ENCODE data around the gene ACP6. TPM values are rescaled to one million over a fixed set of nuclear protein-coding genes. Genes with fewer than 3 reads are reported as not detected.

The ACP6 gene
- total RNA-seq, 4 donors from 2014 or later: 8.8 to 20.7 (median 13.9) TPM

GRCh38 chr1:147627435-147628110 lies 42.8 kb downstream of the ACP6 start:
- TF ChIP-seq CTCF (IDR thresholded peaks at IDR 0.05) (peak; percentile 77 to 90 (median 90)), EP300 (IDR thresholded peaks at IDR 0.05) (no peak)
- no peaks in the 10 kb centered on the region for H3K27me3 ChIP-seq
- H3K4me1 ChIP-seq: peaks cover 0 to 8% (median 0%) of the 10 kb centered on the region in 3 donors
- no peak overlapping the region for H3K27ac ChIP-seq
- H3K36me3 ChIP-seq: peaks cover 0 to 28% of the 10 kb centered on the region in 2 donors
- H3K4me3 ChIP-seq: no peak overlapping the region
- peak; percentile 79 for ATAC-seq
- WGBS, 2 donors (ENCODE audit: low coverage in 1 of 2): 14 to 27% methylated on average over 1 to 2 of the region's 3 CpGs
- no peaks in the 10 kb centered on the region for H3K9me3 ChIP-seq

- Histone ChIP-seq H3K9me3 (no peaks in the 10 kb centered on the region), H3K36me3 (peaks cover 0 to 33% of the 10 kb centered on the region in 2 donors), H3K27ac (no peak overlapping the region), H3K27me3 (no peaks in the 10 kb centered on the region), H3K4me3 (no peak overlapping the region), H3K4me1 (peaks cover 0 to 8% (median 0%) of the 10 kb centered on the region in 3 donors)
- TF ChIP-seq CTCF (IDR thresholded peaks at IDR 0.05) (no peak), EP300 (IDR thresholded peaks at IDR 0.05) (no peak), POLR2A (IDR thresholded peaks at IDR 0.05) (no peak), POLR2AphosphoS5 (IDR thresholded peaks at IDR 0.05) (no peak)
- ATAC-seq: no peak
- WGBS, 2 donors (ENCODE audit: low coverage in 1 of 2): 77 to 84% methylated on average over 5 of the region's 5 CpGs
Observed at GRCh38 chr1:147626739-147627138, 43.6 kb downstream of the ACP6 start.

GRCh38 chr1:147626291-147626690 lies 44.0 kb downstream of the ACP6 start:
- Histone ChIP-seq H3K9me3 (no peaks in the 10 kb centered on the region), H3K36me3 (peaks cover 0 to 37% of the 10 kb centered on the region in 2 donors), H3K27ac (no peak overlapping the region), H3K4me1 (peaks cover 0 to 8% (median 0%) of the 10 kb centered on the region in 3 donors), H3K27me3 (no peaks in the 10 kb centered on the region), H3K4me3 (no peak overlapping the region)
- ATAC-seq: no peak
- WGBS, 2 donors (ENCODE audit: low coverage in 1 of 2): 85 to 92% methylated on average over 2 of the region's 2 CpGs
- TF ChIP-seq POLR2AphosphoS5 (IDR thresholded peaks at IDR 0.05) (no peak), EP300 (IDR thresholded peaks at IDR 0.05) (no peak), POLR2A (IDR thresholded peaks at IDR 0.05) (no peak), CTCF (IDR thresholded peaks at IDR 0.05) (no peak)

GRCh38 chr1:147625362-147625995 lies 44.8 kb downstream of the ACP6 start:
- Histone ChIP-seq H3K36me3 (peaks cover 0 to 46% of the 10 kb centered on the region in 2 donors), H3K27me3 (no peaks in the 10 kb centered on the region), H3K9me3 (no peaks in the 10 kb centered on the region), H3K4me3 (no peak overlapping the region), H3K4me1 (peaks cover 0 to 8% (median 0%) of the 10 kb centered on the region in 3 donors), H3K27ac (no peak overlapping the region)
- TF ChIP-seq EP300 (IDR thresholded peaks at IDR 0.05): no peak
- no peak for TF ChIP-seq POLR2AphosphoS5 (IDR thresholded peaks at IDR 0.05)
- no peak for TF ChIP-seq CTCF (IDR thresholded peaks at IDR 0.05)
- no peak for TF ChIP-seq POLR2A (IDR thresholded peaks at IDR 0.05)
- ATAC-seq: no peak
- 30 to 35% methylated on average over 3 to 7 of the region's 7 CpGs for WGBS, 2 donors (ENCODE audit: low coverage in 1 of 2)

GRCh38 chr1:147624529-147624928 lies 45.8 kb downstream of the ACP6 start:
- H3K4me1 ChIP-seq: peaks cover 0 to 8% (median 0%) of the 10 kb centered on the region in 3 donors
- no peaks in the 10 kb centered on the region for H3K9me3 ChIP-seq
- ATAC-seq: no peak
- no peak overlapping the region for H3K4me3 ChIP-seq
- H3K27ac ChIP-seq: no peak overlapping the region
- WGBS, 2 donors (ENCODE audit: low coverage in 1 of 2): no CpG with 5 or more reads among the region's 8 CpGs
- H3K36me3 ChIP-seq: peaks cover 0 to 55% of the 10 kb centered on the region in 2 donors
- TF ChIP-seq EP300 (IDR thresholded peaks at IDR 0.05) (no peak), POLR2AphosphoS5 (IDR thresholded peaks at IDR 0.05) (no peak), POLR2A (IDR thresholded peaks at IDR 0.05) (no peak), CTCF (IDR thresholded peaks at IDR 0.05) (no peak)
- no peaks in the 10 kb centered on the region for H3K27me3 ChIP-seq
